Stimulated activated CD4-positive, alpha-beta T cell treated with anti-CD3 and anti-CD28 coated beads, TNF-alpha, amount 100 ng/mL, for 24 hours (primary cell): ENCODE results near the gene PDLIM5.
A peak's percentile ranks its signal among the peaks of the same experiment; 100 is the strongest.

ENCODE experiments used
- DNase-seq, 3 experiments: peaks; one replicate each; pipeline ENCODE4 v3.0.0-alpha.2; 2020; ENCODE audit warnings: low read depth in 3 of 3

Gene PDLIM5

GRCh38 chr4:94428884-94429283 lies 22.9 kb upstream of the PDLIM5 start:
- DNase-seq = no peak

- DNase-seq = no peak
These were observed 21.3 kb upstream of the PDLIM5 start for GRCh38 chr4:94430406-94430805.

GRCh38 chr4:94431388-94431787 lies 20.4 kb upstream of the PDLIM5 start:
- no peak for DNase-seq

- DNase-seq = no peak
These were observed 17.2 kb upstream of the PDLIM5 start for GRCh38 chr4:94434505-94434904.

GRCh38 chr4:94435874-94436273 lies 15.9 kb upstream of the PDLIM5 start:
- DNase-seq = no peak

GRCh38 chr4:94436512-94436911 lies 15.2 kb upstream of the PDLIM5 start:
- no peak for DNase-seq

DNA sequence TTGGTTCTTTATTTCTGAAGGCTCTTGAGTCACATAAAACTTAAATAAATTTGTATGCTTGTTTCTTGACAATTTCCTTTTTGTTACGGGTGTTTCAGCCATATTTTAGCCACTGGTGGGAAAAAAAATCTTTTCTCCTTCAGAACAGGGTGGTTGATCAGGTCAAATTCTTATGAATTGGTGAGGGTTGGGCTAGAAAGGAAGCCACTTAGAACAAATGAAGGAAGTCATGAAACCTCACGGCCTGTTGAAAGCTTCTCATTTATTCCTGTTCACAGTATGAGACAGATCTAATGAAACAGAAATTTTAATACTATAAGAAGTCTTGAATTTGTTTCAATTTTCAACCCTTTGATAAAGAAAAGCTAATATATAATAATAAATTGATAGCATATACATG lies 12.1 kb upstream of the PDLIM5 start:
- no peak for DNase-seq

DNA sequence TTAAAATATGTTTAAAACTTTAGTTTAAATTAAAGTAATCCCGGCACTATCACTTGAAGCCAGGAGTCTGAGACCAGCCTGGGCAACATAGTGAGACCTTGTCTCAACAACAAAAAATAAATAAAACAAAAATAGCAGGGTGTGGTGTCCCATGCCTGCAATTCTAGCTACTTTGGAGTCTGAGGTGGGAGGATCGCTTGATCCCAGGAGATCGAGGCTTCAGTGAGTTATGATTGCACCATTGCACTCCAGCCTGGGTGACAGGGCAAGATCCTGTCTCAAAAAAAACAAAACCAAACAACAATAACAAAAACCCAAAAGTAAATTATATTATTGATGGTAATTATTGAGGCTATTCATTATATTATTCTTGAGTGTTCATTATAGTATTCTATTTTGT lies 9.9 kb upstream of the PDLIM5 start:
- DNase-seq = no peak

- DNase-seq = no peak
These were observed 9.5 kb upstream of the PDLIM5 start for GRCh38 chr4:94442251-94442650.

GRCh38 chr4:94446386-94446785 lies 5.4 kb upstream of the PDLIM5 start:
- no peak for DNase-seq

DNA sequence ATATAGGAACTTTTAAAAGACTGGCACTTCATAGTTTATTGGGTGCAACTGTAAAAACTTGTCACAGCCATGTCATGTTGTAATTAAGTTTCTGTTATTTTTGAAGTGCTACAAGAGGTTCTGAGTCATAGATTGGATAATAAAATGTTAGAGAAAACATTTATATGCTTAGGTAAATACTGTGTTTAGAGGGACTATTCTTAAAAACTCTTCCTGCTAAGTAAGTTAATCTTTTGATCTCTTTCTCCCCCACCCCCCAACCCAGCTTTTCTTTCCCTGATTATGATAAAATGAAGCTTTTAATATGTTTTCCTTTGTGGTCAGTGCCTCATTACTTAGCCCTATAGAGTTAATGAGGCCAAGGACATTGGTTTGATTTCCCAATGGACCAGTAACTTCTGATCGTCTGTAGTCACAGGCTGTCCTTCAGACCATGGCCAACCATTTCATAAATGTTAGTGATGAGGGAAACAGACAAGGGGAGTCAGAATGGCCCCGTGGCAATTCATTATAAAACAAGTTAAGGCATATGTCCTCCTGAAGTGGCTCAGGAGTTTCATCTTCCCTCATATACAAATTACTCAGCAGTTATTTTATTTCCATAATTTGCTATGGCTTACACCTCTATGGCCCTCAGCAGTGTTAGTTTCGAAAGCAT lies 3.9 kb upstream of the PDLIM5 start:
- no peak for DNase-seq

GRCh38 chr4:94448815-94449375 lies 2.8 kb upstream of the PDLIM5 start:
- DNase-seq = no peak

- DNase-seq = no peak
These were observed 569 bp upstream of the PDLIM5 start for GRCh38 chr4:94451051-94451694.

DNA sequence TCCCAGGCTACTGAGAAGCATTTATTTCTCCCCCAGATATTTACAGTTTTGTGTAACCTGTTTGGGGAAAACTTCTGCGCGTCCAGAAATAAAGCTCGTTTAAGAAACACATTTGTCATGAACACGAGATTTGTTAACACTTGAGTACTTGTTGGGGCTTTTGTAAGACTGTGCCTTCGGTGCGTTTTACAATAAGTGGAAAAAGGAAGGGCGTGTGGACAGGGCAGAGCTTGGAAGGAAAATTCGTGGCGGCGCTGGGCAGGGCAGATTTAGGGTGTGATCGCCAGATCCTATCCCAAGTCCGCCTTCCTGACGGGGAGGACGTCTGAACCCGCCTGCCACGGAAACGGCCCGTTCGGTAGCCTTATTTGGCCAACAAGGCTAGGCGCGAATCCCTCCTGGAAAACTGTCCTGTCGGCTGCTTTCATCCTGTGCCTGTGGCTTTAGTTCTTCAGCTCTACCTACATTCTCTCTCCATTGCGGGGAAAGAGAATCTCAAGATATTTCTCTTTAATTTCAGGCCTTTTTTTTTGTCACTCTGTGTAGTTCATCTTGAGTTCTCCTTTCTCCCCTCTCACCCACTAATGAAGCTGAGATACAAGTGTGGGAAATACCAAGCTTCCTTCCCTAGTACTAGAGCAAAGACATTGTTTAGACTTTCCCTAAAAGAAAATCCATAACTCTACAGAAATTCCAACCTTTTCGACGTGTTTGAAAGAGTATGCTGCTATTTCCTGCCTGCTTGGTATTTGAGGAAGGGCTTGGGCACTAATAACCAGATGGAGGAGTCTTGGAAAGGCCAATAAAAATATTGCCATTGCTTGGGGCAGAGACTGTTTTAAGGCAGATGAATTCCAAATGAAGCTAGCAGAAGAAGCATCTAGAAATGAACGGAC lies 982 bp downstream of the PDLIM5 start:
- DNase-seq = peak in 1 of 3 experiments; percentile 18

- DNase-seq = no peak
These were observed 1.7 kb downstream of the PDLIM5 start for GRCh38 chr4:94453391-94453963.

GRCh38 chr4:94454405-94454804 lies 2.7 kb downstream of the PDLIM5 start:
- DNase-seq = no peak

GRCh38 chr4:94455081-94455480 lies 3.3 kb downstream of the PDLIM5 start:
- no peak for DNase-seq

- no peak for DNase-seq
These were observed 6.0 kb downstream of the PDLIM5 start for GRCh38 chr4:94457692-94458106.

GRCh38 chr4:94458682-94459081 lies 6.9 kb downstream of the PDLIM5 start:
- DNase-seq = no peak

DNA sequence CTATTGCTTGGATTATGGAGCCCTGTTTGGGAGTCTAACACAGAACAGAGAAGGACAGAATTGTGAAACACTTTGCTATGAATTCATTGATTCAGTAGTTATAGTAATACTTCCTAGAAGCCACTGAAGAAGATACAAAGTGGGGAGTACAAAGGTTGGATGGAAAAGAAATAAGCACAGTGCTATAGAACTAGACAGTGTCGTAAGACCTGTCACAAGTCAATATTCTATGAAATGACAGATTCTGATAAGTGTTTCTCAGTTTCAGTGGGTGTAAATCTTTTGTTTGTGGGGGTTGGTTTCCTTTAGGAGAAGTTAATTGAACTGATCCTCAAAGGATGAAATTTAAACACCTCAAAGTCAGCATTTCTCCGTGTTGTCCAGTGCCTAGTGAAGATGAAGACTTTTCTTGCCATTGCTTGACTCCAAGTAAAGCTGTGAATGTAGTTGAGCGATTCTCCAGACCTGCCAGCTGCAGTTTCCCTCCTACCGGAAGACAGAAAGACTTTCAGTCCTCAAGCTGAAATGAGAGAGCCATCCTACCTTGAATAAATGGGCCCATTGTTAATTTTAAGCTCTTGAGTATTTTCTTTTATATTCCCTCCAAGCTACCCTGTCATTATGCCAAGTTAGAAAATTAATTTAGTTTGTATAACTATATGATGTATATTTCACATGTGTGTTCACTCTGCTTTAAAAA lies 7.9 kb downstream of the PDLIM5 start:
- DNase-seq = no peak

DNA sequence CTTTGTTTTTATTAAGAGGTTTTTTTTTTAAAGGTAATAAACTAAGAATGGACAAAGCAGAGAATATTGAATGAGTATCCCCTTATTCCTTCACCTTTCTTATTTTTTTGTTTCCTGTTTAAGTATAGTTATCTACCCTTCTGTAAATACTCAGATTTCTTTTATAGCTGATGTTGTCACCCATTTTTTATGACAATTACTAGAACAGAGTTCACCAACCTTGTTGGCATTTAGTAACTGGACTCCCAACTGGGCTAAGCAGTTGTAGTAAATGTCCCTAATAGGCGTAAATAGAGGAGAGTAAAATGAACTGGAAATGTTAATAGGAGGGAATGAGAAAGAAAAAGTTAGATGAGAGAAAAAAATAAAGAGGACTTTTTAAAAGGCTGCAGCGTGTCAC lies 9.8 kb downstream of the PDLIM5 start:
- no peak for DNase-seq
